Activated CD4-positive, alpha-beta T cell treated with anti-CD3 and anti-CD28 coated beads, Interleukin-2, Interleukin-4, amounts not matched to agents 100 ng/mL and 50 ng/mL, durations not matched to agents 16 hours and 8 hours (primary cell): ENCODE measurements around the gene DPYSL4.
A peak's percentile ranks its signal among the peaks of the same experiment; 100 is the strongest.
"Not testable (repeated sequence)": the region's sequence is repeated elsewhere in the genome, so short reads cannot be mapped to it uniquely, and the experiment has no call there.

ENCODE experiments used
- DNase-seq: peaks from one replicate; pipeline ENCODE4 v3.0.0-alpha.2; 2020; ENCODE audit warnings: low spot score

Gene DPYSL4

GRCh38 chr10:132207536-132208461 lies 21.1 kb downstream of the DPYSL4 start:
- no peak for DNase-seq

GRCh38 chr10:132208462-132209050 lies 21.8 kb downstream of the DPYSL4 start:
- DNase-seq = no peak

GRCh38 chr10:132209130-132209529 lies 22.4 kb downstream of the DPYSL4 start:
- DNase-seq = no peak

- no peak for DNase-seq
Measured at GRCh38 chr10:132209978-132210530, 23.3 kb downstream of the DPYSL4 start.

GRCh38 chr10:132210766-132211165 lies 24.0 kb downstream of the DPYSL4 start:
- DNase-seq = no peak

GRCh38 chr10:132211246-132211645 lies 24.5 kb downstream of the DPYSL4 start:
- no peak for DNase-seq

GRCh38 chr10:132212816-132213215 lies 26.1 kb downstream of the DPYSL4 start:
- no peak for DNase-seq

GRCh38 chr10:132213917-132214316 lies 27.2 kb downstream of the DPYSL4 start:
- DNase-seq = no peak

GRCh38 chr10:132216441-132216840 lies 29.7 kb downstream of the DPYSL4 start:
- not testable (repeated sequence) for DNase-seq

GRCh38 chr10:132219486-132219885 lies 32.7 kb downstream of the DPYSL4 start:
- no peak for DNase-seq

- DNase-seq = no peak
Measured at GRCh38 chr10:132220061-132220460, 33.3 kb downstream of the DPYSL4 start.

- DNase-seq = not testable (repeated sequence)
Measured at GRCh38 chr10:132220996-132221395, 34.2 kb downstream of the DPYSL4 start.

- no peak for DNase-seq
Measured at GRCh38 chr10:132222726-132223125, 36.0 kb downstream of the DPYSL4 start.

GRCh38 chr10:132223156-132223590 lies 36.4 kb downstream of the DPYSL4 start:
- peak; percentile 73 for DNase-seq

- DNase-seq = no peak
Measured at GRCh38 chr10:132223611-132224342, 37.0 kb downstream of the DPYSL4 start.

- DNase-seq = no peak
Measured at GRCh38 chr10:132224343-132225072, 37.8 kb downstream of the DPYSL4 start.

GRCh38 chr10:132225073-132225848 lies 38.5 kb downstream of the DPYSL4 start:
- DNase-seq = no peak

- DNase-seq = no peak
Measured at GRCh38 chr10:132225849-132226205, 39.1 kb downstream of the DPYSL4 start.

- DNase-seq = no peak
Measured at GRCh38 chr10:132226586-132227405, 40.0 kb downstream of the DPYSL4 start.

GRCh38 chr10:132227851-132228390 lies 41.2 kb downstream of the DPYSL4 start:
- DNase-seq = no peak
